HG02852 (cell line): ENCODE measurements around the gene GPC5.
A peak's percentile ranks its signal among the peaks of the same experiment; 100 is the strongest.
"Not testable (repeated sequence)": the region's sequence is repeated elsewhere in the genome, so short reads cannot be mapped to it uniquely, and the experiment has no call there.

Experiments
- ATAC-seq: cut with Tn5 transposase; IDR thresholded peaks from one replicate; pipeline ENCODE4 v1.9.1; 2021; ENCODE audit warnings: mild to moderate bottlenecking, moderate library complexity; ENCODE audit not compliant: unreplicated experiment

The GPC5 gene

DNA sequence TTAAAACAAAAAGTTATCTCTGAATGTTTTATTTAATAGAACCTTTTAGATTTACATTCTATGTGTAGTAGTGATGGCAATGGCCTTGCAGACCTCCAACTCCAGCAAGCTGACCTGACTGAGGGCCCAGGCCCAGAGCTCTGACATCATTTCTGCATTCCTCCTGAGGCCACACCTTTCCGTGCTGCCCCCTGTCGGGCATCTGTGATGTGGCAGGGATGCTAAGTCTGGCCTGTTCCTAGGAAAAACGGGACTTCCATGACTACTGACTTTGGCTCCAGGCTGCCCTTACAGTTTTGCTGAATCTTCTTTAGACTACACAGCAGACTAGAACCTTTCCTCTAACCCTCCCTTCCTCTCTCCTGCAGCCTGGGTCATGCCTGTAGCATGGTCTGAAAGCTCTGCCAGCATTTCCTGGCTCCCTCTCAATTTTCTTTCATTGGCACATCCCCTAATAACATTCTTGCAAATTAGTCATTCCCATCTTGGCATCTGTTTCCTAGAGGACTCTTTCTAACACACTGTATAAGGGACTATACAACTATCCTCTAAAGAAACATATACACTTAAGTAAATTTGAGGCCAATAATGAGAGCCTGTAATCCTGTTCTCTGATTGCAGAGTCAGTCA, 249.1 kb downstream of the GPC5 start:
- ATAC-seq = peak; percentile 63

DNA sequence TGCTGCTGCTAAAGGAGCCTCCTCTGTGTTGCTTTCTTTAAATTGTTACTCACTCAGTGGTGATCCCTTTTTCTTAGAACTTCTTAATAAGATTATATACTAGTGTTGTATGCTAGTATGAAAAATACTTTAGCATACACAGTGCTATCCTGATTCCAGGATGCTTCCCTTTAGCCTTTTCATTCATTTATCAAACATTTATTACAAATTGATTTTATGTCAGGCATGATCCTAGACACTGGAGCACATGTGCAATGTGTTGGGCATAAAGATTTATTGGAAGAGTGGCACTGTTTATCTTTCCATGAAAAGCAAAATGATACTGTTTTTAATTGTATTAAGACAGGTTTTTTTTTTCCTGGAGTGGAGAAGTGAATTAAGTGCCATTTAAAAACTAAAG, 249.6 kb downstream of the GPC5 start:
- no peak for ATAC-seq

DNA sequence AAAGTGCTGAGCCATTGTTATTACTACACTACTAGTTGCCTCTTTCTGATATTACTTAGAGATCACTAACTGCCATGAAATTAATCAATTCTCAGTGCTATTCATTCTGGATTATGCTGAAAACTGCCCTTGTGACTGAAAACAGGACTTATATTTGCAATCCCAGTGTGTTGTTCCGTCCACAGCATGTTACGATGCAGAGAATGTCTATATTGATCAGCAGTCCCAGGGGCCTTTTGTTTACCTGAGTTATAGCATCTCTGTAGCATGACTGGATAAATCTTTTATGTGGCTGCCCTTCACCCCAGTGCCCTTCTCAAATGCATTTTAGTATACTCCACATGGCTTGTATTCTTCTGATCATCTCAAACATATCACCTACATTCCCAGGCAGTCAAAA, 251.0 kb downstream of the GPC5 start:
- no peak for ATAC-seq

DNA sequence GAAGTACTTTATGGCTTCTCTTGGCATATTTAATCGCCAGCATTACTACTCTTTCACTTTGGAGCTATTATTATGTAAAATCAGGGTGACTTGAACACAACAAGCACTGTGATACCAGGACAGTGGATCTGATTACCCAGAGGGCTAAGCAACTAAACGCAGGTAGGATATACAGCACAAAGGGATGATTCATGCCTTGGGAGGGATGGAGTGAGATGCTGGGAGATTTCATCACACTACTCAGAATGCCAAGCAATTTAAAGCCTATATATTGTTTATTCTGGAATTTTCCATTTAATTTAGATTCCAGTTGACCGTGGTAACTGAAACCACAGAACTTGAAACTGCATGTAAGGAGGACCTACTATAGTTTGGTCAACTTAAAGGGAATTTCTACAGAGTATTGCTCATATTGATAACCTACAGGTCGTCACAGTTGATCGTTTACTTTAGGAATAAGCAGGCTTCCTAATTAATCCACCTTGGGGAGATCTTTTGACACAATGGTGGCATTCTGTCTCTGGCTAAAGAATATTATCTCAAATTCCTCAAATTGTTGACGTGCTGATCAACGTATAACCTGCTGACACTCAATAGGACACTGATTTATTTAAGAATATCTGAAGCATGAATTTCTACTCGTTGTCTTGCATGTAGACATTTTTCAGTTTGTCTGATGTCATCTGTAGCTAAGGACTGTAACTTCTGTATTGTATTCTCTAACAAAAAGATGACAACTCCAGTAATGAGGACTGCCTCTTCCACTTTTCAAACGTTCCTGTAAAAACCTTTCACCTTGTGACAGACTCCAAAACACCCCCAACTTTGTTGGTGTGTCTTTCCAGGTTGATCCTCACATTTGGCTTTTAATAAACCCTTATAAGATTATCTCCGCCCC, 254.2 kb downstream of the GPC5 start:
- ATAC-seq = no peak

DNA sequence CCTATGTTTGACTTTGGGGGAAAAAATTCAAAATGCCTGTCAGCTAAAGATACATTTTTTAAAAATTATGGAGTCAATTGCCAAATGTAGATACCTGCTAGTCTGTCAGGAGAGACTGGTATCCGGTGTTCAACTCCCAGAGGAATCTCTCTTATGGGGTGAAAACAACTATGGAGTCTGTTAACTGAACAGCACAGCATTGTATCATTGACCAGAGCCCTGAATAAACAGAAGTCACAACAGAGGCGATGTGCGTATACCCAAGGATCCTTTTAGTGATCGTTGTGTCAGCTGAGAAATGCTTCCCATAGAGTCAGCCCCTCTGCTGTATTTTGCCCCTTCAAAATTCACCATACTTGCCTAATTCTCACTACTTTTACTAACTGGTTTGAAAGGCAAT, 257.3 kb downstream of the GPC5 start:
- no peak for ATAC-seq

GRCh38 chr13:91657283-91657682, 258.9 kb downstream of the GPC5 start:
- ATAC-seq = no peak

GRCh38 chr13:91659256-91660075, 261.0 kb downstream of the GPC5 start:
- no peak for ATAC-seq

- ATAC-seq = no peak
These were observed 261.6 kb downstream of the GPC5 start for GRCh38 chr13:91660076-91660415.

DNA sequence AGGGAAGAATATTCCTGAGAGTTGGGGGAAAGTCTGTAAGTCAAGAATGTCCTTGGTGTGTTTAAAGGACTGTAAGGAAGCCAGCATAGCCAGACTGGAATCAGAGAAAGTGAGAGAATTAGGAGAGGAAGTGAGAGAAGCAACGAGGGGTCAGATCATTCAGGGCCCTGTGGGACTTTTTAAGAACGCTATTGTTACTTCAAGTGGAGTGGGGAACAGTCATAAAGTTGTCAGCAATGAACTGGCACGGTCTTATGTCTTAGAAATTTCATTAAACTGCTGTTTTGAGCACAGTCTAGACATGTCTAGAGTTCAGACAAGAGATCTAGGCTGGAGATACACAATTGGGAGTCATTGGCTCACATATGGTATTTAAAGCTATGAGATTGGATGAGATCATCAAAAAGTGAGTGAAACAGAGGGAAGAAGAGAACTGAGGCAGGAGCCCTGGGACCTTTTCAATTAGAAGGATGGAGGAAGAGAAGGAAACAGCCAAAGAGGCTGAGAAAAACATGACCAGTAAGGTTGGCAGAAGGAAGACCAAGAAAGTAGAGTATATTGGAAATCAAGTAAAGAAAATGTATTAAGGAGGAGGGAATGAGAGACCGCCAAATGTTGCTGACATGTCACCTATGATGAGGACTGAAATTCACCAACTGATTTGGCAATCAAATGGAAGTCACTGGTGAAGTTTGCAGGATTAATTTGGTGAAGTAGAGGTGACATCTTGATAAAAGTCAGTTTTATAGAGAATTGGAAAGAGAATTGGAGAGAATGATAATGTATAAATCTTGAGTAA, 263.5 kb downstream of the GPC5 start:
- ATAC-seq = peak; percentile 71

DNA sequence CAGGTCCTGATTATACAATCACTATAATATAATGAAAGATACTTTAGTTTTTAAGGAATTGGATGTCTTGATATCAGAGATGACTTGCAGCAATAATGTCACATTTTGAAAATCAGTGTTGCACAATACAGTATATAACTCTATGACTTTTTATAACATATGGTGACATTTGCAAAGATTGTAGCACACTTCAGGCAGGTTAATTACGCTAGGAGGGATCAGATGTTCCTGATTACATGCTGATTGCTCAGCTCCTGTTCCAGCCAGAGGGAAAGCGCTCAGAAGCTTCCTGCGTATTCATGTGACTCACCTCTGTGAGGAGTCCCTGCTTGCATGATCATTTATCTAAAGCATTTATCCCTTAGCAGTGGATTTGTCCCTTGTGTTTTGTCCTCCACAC, 265.6 kb downstream of the GPC5 start:
- no peak for ATAC-seq

DNA sequence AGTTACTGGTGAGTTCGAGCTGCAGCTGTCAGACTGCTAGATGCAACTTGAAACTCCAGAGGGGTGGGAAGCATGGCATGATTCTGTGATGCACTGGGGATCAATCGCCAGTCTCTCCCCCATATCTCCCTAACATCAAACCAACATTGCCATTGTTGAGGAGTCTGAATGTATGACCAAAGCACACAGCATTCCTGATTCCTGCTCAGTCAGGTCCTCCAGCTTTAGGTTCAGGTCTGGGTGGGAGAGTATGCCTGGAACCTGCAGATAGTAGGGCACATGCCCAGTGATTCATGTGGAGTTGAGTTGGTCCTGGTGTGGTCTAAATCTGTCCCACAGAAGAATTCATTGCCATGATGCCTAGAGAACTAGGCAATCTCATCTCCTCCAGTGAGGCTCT, 269.1 kb downstream of the GPC5 start:
- no peak for ATAC-seq

DNA sequence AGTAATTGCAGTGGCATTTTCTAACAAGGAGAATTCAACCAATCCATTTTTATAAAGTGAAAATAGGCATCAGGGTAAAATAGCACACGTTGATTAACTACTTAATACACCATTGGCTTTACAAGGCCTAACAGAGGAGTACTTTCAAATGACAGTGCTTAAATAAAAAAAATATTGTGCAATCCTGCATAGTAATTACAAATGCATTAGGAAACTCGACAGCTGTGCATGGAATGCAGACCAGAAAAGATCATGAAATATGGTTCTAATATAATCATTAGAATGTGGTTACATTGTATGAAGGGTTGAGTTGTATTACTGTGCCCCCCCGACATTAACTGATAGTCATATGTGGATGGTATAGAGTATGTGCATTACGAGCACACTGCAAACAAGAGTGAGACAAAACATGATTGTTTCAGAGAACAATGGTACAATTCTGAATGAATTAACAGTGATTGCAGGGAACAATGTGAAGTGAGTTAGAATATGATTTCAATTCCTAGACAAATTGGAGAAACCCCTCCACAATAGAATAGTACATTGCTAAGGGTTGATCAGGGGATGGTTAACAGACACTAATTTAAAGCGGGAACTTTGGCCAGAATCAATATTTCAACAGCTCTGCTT, 270.6 kb downstream of the GPC5 start:
- no peak for ATAC-seq

DNA sequence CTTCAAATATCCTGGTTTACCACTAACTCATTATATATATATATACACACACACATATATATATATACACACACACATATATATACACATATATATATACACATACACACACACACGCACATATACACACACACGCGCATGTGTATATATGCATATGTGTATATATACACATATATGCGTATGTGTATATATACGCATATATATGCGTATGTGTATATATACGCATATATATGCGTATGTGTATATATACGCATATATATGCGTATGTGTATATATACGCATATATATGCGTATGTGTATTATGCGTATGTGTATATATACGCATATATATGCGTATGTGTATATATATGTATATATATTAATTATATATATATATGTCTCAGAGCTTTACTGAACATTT, 275.9 kb downstream of the GPC5 start:
- ATAC-seq = not testable (repeated sequence)

DNA sequence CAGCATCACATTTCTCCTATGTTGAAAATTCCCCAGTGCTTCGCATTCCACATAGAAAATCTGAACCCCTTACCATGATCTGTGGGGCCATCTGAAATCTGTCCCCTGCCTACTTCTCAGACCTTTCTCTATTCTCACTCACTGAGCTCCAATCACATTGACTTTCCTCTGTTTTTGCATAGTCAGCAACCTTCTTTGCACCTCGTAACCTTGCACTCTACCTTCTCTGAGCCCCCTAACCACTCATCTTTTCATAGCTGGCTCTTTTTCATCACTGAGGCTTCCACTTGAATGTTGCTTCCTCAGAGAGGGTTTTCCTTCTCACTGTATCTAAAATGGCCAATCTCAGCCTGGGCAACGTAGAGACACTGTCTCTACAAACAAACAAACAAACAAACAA, 286.3 kb downstream of the GPC5 start:
- ATAC-seq = no peak

GRCh38 chr13:91690944-91691343, 292.5 kb downstream of the GPC5 start:
- ATAC-seq = no peak

DNA sequence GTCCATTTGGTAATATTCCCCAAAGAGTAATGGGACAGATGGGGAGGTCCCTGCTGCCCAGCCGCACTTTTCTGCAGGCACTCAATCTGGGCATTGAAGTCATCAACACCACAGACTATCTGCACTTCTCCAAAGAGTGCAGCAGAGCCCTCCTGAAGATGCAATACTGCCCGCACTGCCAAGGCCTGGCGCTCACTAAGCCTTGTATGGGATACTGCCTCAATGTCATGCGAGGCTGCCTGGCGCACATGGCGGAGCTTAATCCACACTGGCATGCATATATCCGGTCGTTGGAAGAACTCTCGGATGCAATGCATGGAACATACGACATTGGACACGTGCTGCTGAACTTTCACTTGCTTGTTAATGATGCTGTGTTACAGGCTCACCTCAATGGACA, 295.0 kb downstream of the GPC5 start:
- ATAC-seq = no peak

DNA sequence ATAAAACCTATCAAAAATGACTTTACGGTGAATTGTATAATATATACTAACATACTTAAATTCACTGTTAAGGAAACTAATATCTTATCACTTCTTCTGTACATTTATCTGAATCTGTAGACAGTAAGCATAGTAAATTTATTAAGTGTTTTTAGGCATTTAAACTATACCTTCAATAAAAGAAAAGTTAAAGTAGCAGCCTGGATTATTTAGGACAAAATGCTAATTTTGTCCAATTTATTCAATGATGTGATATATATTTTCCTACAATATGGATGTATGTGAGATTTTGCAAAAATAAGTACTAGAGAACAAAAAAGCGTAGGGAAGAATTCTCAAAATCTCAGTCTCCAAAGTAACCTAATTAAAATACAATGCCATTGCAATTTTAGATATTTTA, 299.9 kb downstream of the GPC5 start:
- no peak for ATAC-seq

- no peak for ATAC-seq
These were observed 300.3 kb downstream of the GPC5 start for GRCh38 chr13:91698767-91699166.

DNA sequence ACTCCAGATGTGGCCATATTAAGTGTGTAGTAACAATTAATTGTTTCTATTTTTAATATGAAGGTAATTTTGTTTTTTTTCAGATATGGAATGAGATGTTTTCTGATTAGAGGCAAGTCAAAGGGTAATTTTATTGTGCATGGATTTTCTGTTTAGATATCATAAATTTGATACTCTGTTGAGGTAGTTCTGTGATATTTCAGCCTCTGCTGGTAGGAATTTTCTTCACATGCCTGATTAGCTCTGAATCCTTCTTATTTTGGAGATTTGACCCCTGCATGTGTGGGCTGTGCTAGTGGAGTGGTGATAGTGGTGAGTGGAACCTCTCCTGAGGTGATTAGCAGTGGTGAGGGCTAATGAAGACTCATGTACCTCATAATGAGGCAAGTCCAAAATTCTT, 301.4 kb downstream of the GPC5 start:
- no peak for ATAC-seq

- ATAC-seq = no peak
These were observed 303.6 kb downstream of the GPC5 start for GRCh38 chr13:91701975-91702374.
